Fibroblast of skin of scalp (primary cell): ENCODE measurements around the gene DGKZ.

Source experiments
- DNase-seq: peaks from one replicate; pipeline ENCODE4 v3.0.0-alpha.2; 2013

Gene DGKZ

GRCh38 chr11:46330154-46330553 lies 17.1 kb upstream of the DGKZ start:
- DNase-seq = no peak

DNA sequence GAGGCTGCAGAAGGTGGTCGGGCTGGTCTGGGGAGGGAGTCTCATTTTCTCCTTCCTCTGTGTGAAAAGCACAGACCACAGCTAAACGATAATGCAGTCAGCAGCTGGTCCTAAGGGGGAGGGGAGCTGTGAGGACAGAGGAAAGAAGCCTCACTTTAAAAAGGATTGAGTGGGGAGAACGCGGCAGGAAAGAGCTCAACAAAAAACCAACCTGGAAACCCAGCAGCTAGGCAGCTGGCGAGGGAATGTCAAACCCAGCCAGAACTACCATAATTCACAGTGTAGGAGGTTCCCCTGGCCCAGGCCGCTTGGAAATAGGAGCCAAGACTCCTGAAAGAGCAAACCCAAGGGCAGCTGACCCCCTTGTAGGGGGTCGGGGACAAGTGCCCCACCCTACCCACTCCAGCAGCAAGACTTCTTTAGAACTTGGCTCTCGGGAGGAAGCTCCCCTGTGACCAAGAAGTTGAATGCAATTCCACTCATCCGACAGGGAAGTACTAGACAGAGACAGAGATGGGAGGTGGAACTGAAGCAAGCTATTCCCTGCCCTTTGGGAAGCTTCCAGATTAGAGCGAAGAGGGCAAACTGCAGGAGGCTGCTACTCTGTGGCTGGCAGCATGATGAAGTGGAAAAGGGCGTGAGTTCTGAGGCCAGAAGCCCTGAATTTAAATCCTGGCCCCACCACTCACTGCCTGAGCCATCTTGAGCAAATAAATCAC lies 16.5 kb upstream of the DGKZ start:
- DNase-seq = no peak

DNA sequence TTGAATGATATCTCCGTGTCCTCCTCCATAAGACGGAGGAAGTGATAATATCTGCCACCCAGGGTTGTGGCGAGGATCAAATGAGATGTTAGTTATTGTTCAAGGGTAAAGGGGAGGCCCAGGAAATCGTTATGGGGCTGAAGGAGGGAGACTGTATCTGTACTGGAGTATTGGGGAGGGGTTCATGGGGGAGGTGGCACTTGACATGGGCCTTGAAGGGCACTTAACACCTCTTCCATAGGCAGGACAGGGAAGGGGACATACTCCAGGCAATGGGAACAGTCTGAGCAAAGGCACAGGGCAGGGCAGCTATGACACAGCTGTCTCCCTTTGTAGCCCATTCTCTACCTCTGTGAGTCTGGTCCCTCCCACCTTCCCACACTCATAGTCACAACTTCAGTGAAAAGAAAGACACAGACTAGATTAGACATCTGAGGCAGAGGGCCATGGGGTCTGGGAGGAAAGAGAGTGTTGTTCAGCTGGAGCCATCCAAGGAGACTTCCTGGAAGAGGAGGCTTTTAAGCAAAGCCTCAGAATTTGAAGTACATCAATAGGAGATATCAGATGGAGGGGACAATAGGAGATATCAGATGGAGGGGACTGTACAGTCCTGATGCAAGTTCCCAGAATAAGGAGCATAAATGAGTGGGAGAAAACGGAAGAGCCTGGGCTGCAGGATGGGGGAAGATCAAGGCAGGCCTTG lies 15.8 kb upstream of the DGKZ start:
- no peak for DNase-seq

DNA sequence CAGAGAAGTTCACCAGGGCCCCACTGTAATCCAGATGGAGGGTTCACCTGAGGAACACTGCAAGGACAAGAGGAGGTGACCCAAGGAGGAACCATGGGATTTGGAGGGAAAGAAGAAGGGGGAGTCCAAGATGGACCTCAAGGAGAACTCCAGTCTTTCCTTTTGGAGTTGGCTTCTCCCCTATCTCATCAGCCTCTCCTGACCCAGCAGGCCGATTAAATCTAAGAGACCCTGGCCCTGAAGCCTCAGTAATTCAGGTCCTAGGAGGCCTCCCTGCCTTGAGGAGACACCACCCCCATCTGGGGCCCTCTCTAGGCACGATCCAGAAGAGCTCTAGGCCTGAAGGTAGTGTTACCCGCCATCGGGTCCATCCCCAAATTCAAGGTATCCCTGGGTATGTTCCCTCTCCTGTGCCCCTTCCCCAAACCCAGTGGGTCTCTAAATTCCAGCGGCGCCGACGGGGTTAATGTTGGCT lies 15.1 kb upstream of the DGKZ start:
- no peak for DNase-seq

DNA sequence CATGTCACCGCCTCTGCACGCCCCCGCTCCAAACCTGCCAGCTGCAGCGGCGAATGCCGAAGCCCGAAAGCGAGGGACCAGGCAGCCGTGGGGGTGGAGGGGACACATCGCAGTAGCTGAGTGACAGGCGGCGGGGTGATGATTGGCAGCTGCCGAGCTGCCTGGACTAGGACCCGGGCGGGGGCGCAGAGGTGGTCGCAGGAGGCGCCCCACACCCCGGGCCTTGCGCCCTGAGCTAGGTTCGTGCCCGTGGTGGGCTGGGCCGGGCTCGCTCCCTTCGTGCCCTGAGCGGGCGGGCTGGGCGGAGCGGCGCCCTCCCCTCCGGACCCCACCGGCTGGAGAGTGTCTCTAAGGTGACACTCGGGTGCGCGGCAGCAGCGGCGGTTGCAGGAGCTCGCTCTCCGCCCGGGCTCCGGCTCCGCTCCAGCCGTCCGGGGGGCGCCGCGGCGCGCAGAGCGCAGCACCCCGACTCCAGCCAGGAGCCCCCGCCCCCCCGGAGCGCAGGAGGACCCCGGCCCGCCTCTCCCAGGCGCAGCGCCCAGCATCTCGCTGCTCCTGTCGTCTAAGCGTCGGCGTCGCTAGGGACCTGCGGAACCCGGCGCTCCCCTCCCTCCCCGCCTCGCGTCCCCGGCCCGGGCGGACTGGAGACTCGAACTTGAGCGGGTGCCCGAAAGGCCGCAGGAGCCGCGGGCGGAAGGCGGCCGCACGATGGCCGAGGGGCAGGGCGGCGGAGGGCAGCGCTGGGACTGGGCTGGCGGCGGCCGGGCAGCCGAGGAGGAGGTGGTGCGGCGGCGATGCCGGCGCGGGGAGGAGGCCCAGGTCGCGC lies 14.5 kb upstream of the DGKZ start:
- DNase-seq = no peak

DNA sequence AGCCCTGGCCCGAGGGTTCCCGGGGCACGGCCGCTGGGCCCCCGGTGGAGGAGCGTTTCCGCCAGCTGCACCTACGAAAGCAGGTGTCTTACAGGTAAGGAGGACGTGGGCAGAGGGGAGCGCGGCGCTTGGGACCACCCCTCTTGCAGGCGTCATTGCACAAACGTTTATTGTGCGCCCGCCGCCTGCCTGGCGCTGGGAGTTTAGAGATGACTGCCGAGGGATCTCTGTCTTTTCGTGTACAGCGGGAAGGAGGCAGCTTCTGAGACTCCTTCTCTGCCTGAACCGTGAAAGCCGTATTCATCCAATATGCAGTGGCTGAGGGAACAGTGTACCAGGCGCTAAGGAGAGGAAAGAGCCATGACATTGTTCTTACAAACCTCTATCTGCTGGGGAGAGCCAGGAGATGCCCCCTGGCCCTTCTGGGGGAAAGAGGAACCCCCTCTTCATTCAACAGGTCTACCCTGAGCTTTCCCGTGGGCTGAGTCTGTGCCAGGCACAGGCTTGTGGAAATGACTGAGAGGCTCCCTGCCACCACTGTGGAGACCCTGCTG lies 13.8 kb upstream of the DGKZ start:
- DNase-seq = no peak

DNA sequence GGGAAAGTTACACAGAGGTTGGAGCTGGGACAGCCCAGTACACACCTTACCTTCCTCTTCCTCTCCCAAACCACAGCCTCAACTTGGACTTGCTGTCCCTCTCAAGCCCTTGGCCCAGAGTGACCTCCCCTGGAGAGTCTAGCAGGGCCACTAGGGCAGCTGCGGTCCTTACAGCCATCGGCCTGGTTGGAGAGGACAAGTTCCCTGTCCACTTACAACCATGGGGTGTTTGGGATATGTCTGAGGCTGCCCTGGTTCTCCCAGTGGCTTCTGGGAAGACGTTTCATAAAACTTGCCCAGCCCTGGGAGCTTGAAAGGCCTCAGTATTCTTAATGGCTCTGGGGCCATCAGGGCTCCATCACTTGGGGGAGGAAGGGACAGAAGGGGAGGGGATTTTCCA lies 13.1 kb upstream of the DGKZ start:
- no peak for DNase-seq

DNA sequence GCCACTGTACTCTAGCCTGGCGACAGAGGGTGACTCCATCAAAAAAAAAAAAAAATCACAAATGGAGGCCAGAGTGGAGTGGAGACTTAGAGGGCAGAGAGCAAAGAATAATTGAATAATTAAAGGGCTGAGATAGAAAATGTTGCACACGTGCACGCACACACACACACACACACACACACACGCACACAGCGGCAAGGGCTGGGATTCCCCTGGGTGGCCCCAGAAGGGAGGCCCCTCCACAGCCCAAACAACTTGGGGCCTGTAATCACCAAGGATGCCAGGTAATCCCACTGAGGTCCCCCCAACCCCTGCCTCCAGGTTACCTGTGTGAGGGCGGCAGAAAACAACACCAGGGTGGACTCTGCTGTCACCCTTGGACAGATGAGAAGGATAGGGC lies 12.0 kb upstream of the DGKZ start:
- DNase-seq = no peak

DNA sequence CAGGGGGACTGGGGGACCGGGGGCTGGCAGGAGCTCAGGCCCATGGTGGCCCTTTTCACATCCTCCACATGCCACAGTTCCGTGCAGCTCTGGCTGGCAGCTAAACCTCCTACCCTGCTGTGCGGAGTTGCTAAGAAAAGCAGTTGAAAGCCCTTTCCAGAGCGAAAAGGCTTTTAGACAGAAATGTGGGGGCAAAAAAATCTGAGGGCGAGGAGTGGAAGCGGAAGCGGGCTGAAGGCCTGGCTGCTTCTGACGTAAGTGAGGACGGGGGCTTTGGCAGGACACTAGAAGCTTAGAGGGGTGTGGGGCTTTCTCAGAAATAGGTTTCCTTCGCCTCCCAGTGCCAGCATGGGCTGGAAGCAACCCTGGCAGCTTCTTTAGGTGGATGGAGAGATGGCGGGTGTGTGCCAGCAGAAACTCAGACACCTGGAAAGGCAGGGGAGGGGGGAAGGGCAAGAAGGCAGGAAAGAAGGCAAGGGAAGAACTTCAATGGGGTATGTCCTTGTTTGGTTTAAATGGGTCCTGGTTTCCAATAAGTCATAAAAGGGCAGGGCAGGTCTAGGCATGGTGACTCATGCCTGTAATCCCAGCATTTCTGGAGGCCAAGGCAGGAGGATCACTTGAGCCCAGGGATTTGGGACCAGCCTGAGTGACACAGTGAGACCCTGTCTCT lies 11.2 kb upstream of the DGKZ start:
- no peak for DNase-seq

GRCh38 chr11:46336563-46337180 lies 10.6 kb upstream of the DGKZ start:
- DNase-seq = no peak

DNA sequence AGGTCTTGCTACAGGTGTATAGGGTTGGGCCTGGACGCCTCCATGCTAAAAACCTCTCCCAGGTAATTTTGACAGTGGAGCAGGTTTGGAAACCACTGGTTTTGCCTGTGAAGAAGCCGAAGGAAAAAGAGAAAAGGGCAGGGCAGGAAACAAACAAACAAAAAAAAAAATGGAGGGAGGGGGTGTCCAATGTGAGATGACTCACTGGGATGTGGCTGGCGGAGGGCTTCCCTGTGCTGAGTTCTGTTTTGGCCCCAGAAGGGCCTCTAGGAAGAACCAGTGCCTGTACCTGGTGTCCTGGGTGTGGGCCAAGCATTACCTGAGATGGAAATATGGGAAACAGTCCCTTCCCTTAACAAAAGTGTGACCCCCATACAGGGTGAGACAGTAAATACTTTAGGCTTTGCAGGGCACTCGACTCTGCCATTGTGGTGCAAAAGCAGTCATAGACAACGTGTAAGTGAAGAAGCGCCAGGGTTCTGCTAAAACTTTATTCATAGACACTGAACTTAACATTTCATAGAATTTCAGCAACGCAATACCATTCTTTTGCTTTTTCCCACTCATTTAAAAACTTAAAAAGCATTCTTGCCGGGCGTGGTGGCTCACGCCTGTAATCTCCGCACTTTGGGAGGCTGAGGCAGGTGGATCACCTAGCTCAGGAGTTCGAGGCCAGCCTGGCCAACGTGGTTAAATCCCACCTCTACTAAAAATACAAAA lies 9.5 kb upstream of the DGKZ start:
- no peak for DNase-seq

DNA sequence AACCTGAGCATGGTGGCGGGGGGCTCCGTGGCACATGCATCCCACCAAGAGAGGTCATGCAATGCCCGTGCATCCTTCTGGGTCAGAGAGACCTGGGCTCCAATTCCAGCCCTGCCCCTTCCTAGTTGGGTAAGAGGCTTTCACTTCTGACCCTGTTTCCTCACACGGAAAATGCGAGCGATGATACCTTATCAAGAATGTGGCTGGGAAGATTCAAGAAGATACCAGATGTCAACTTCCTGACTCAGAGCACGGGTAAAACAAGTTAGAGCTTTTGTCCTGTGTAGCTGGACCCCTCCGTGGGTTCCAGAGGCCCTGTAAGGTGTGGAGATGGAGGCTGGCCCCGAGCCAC lies 8.7 kb upstream of the DGKZ start:
- no peak for DNase-seq

DNA sequence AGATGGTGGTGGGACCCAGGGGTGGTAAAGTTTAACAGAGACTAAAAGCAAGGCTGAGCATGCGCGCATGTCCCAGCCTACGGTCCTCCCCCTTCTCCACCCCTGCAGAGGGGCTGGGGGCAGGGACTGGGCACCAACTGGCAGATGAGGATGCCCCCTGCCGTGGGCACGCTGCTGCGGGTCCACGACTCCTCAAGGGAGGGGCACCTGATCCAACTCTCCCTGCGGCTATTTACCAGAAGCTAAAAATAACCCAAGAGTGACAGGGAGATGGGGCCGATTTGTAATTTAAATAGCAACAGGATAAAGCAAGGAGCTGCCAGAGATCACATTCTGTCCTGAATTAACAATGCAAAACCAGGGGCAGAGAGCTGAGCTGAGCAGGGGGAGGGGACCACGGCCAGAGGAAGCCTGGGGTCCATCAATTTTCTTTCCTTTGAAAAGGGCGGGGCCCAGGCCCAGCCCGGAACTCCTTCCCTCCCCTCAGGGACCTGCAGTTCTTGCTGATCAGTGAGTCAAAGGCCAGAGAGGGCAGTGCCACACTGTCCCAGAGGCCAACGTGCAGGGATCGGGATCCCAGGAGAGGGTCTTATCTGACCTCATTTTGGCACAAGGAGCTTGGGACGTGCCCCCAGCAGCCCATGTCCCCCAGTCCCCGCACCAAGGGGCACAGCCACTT lies 8.1 kb upstream of the DGKZ start:
- DNase-seq = peak; percentile 49

- no peak for DNase-seq
Measured at GRCh38 chr11:46339816-46340215, 7.4 kb upstream of the DGKZ start.

GRCh38 chr11:46341454-46341853 lies 5.8 kb upstream of the DGKZ start:
- DNase-seq = no peak

DNA sequence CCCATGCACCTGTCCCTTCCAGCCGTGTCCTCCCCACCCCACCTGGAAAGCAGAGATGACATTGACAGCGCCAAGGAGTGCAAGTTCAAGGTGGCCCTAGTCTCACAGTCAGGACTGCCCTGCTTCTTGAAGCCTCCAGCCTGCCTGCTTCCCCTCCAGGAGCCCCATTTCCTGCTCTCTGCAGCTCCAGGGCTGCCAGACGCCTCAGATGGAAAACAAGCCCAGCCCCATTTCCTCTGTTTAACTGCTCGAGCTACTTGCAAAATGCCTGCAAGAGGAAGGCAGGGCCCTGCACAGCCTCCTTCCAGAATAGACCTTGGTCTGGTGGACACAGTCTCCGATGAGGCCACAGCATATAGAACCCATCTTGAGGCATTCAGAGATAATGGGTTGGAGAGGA lies 5.0 kb upstream of the DGKZ start:
- DNase-seq = no peak

GRCh38 chr11:46343520-46343919 lies 3.7 kb upstream of the DGKZ start:
- no peak for DNase-seq

- no peak for DNase-seq
Measured at GRCh38 chr11:46345131-46345597, 2.1 kb upstream of the DGKZ start.

DNA sequence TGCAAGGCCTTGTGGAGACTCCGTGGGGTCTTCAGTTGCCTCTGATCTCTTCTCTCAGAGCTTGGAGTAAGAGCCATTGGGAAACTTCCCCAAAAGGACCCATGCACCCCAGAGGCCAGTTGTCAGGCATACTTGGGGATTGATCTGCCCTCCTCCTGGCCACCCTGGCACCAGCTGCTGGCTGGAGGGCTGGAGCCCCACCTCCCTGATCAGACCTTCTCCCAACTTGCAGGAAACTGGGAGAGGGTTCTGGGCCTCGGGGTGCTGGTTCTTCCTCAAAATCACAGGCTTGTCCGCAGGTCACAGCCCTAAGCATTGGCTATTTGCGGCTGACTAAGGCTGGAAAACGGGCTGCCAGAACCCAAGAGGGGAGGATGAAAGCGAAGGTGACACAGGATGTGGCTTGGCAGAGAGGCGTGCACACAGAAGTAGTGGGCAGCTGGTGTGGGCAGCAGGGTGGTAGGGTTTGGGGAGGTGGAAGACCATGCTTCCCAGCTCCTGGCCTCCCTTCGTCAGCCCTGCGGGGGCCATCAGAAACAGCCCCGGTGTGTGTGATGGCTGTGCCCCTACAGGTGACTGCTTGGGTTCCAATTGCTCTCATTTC lies 1.3 kb upstream of the DGKZ start:
- DNase-seq = no peak

- no peak for DNase-seq
Measured at GRCh38 chr11:46347637-46348311, 511 bp downstream of the DGKZ start.
